Femur (tissue), 1 donor: Measurements from ENCODE around the gene CMYA5.
A peak's percentile ranks its signal among the peaks of the same experiment; 100 is the strongest.
"Not testable (repeated sequence)": the region's sequence is repeated elsewhere in the genome, so short reads cannot be mapped to it uniquely, and the experiment has no call there.

Source experiments
- DNase-seq: peaks from one replicate; pipeline ENCODE4 v3.0.0-alpha.2; 2017

CMYA5 gene

DNA sequence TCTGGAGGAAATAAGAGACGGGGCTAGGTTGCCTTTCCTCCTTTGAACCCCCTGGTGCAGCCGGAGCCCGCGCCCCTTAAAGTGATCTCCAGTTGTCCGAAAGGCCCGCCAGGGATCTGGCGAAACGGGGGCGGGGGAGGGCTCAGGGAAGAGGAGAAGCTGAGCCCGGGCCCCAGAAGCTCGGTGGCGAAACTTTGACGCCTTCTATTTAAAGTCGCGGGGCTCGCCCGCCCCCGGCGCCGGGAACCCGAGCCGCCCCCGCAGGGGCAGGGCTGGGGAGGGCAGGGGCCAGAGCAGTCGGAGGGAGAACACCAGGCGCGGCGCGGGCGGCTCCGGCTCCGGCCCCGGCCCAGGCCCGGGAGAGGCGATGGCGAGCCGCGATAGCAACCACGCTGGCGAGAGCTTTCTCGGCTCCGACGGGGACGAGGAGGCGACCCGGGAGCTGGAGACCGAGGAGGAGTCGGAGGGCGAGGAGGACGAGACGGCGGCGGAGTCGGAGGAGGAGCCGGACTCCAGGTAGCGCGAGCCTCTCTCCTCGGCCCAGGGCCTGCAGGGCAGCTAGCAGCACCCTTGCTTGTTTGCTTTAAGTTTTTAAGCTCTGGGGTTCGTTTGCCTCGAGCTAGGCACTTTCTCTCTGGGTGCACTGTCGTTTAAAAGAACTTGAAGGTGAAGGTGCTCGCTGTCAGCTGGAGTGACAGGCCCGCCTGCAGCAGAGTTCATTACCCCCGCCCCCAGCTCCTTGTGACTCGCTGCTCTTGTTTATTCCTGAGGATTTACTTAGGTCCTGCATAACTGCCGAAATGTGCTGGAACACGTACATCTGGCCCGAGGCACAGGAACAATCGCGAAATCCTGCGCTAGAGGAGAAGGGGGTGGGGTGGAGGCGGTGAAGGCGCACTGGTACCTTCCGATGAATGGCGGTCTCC is at the start of gene CMYA5:
TSS of gene CMYA5 (plus strand) at position 296 of the 926 bp plus-strand sequence. CDS start at position 368, 72 bp downstream.
- DNase-seq, result peak; percentile 68

DNA sequence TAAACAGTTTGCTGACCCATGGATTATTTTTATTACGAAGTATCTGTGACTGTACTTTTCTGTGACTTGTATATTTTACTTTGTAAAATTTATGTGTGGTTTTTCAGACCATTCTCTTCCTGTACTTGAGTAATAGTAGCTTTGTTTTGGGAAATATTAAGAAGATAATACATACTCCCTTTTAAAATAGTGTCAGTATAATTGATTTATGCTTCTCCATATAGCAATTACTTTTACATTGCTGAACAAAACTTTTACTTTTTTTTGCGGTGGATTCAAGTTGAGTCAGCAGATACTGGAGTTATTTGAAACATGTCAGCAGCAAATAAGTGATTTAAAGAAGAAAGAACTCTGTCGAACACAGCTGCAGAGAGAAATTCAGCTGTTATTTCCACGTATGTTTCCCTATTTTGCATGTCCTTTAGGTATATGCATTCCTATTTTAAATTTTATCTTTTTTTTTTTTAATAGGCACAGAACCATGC is 49.0 kb upstream of the CMYA5 start:
- DNase-seq, result no peak

DNA sequence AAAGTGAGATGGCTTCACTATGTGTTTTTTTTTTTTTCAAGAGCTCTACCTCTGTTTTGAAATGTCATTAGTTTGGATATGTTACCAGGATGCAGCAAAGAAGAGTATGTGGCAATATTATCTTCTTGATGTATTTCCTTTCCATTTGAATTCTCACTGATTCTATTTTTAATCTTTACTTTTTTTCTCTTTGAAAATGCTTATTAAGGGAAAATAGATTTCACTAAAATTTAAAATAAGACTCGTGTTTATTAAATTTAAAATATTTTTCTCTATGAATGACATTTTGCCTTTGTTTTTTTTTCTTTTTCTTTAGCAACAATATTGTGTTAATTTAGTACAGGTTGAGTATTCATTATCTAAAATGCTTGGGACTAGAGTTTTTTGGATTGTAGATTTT is 48.2 kb upstream of the CMYA5 start:
- DNase-seq, result no peak

DNA sequence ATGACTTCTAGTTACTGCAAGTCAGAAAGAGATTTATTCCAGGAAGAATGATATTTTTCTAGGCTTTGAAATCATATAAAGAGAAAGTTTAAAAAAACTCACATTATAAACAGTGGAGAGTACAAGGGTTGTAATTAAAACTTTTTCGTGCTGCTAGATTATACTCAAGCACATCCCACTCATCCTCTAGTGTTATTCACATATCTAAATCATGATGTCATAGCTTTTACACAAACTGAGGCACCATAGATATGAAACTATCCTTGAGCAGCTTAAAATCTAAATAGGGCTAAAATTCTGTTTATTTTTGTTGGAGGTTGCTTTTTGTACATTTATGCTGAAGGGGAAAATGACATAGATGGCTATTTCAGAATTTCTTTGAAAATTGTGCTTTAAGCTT is 47.4 kb upstream of the CMYA5 start:
- no peak for DNase-seq

DNA sequence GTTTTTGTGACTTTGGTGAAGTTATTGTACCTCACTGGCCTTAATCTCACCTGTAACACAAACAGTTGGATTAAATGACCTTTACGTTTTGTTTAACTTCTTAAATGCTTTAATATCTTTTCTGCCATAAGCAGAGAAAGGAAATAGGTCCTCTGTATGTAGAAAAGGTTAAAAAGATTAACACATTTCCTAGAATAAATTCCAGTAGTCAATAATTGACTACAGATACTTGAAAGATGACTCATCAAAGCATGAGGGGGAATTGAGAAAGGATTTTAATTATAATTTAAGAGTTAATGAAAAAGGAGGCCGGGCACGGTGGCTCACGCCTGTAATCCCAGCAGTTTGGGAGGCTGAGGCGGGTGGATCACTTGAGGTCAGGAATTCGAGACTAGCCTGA is 35.8 kb upstream of the CMYA5 start:
- DNase-seq, result no peak

DNA sequence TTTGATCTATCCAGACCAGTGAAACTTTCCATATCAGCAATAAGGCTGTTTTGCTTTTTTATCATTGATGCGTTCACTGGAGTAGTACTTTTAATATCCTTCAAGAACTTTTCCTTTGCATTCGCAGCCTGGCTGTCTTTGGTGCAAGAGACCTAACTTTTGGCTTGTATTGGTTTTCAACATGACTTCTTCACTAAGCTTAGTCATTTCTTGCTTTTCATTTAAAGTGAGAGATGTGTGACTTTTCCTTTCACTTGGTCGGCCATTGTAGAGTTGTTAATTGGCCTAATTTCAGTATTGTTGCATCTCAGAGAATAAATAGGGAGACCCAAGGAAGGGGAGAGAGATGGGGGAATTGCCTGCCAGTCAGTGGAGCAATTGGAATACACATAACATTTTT is 26.4 kb upstream of the CMYA5 start:
- DNase-seq, result no peak

DNA sequence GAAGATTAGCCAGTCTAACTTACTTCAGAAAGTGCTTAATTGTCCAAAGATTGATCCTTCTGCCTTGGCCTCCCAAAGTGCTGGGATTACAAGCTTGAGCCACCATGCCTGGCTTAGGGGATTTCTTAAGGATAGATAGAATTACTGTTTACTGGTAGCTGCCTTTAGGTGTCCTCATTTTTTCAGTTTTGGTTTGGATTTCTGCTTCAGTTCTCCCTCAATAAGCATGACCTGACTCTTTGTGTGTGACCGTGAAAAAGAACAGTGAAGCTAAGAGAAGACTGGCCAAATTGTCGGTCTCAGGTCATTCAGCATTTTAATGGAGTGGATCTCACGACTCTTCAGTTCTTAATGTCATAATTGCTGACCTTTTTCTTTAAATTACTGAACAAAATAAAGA is 22.9 kb upstream of the CMYA5 start:
- DNase-seq, result no peak

DNA sequence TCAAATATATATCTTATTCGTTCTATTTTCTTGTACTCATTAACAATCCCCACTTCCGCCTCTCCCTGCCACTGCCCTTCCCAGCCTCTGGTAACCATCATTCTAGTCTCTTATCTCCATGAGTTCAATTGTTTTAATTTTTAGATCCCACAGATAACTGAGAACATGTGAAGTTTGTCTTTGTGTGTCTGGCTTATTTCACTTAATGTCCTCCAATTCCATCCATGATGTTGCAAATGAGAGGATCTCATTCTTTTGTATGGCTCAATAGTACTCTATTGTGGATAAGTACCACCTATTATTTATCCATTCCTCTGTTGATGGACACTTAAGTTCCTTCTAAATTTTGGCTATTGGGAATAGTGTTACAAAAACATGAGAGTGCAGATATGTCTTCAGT is 17.2 kb upstream of the CMYA5 start:
- no peak for DNase-seq

DNA sequence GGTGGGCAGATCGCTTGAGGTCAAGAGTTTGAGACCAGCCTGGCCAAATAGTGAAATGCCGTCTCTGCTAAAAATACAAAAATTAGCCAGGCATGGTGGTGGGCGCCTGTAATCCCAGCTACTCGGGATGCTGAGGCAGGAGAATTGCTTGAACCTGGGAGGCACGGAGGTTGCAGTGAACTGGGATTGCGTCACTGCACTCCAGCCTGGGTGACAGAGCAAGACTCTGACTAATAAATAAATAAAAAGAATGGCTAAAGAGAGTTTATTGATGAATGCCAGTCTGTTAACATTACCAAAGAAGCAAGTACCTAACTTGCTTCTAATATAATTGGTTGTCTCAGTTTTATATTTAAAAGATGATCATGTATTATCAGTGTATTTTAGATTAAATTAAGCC is 13.3 kb upstream of the CMYA5 start:
- DNase-seq, result not testable (repeated sequence)

DNA sequence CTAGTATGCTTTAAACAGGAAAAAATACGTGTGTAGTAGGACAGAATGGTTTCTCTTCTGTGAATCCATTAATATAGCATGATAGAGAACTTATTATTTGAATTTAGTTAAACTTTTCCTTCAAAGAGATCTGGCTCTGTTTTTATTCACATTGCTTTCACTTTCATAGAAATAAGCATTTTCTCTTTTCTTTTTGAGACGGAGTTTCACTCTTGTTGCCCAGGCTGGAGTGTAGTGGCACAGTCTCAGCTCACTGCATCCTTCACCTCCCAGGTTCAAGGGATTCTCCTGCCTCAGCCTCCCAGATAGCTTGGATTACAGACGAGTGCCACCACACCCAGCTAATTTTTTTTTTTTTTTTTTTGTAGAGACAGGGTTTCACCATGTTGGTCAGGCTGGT is 7.5 kb upstream of the CMYA5 start:
- DNase-seq, result not testable (repeated sequence)

DNA sequence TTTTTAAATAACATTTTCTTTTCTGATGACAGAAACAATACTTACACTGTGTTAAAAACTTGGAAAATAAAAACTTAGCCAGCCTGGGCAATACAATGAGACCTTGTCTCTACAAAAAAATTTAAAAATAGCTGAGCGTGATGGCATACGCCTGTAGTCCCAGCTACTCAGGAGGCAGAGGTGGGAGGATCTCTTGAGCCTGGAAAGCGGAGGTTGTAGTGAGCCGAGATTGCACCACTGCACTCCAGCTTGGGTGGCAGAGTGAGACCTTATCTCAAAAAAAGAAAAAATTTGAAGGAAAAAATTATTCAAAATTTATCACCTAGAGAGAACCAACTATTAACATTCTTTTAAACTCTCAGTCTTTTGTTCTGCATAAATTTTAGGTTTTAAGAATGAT is 4.9 kb upstream of the CMYA5 start:
- no peak for DNase-seq

DNA sequence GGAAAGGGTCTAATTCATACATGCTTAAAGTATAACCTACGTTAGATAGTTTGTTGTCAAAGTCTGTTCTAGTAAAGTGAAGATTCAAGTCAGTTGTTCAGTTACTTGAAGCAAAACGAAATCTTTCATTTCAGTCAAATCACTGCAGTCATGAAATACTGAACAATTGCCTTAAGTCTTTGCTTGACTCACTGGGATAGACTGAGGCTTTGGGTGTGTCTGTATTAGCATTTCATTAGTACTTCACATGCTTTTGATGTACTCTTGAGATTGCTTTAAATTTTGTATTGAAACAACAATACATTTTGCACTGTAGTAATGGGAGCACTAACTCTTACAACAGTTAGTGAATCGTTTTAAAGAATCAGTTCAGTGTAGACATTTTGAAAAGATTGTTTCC is 4.0 kb upstream of the CMYA5 start:
- no peak for DNase-seq

DNA sequence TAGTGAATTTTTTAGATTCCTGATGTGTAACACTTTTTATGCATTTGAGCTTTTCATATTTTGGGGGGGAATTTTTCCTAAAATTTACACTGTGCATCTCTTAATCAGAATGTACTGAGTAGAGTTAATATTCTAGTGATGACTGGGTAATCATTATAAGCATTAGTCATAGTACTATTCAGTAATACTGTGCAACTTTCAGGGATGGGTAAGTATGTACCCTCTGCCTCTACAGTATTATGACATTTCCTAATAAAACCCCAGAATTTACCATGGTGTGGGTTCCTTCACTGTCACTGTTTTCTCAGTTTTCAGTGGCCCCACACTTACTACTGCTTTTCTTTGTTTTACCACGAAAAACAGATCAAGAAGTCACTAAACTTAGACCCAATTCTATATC is 2.8 kb upstream of the CMYA5 start:
- no peak for DNase-seq

DNA sequence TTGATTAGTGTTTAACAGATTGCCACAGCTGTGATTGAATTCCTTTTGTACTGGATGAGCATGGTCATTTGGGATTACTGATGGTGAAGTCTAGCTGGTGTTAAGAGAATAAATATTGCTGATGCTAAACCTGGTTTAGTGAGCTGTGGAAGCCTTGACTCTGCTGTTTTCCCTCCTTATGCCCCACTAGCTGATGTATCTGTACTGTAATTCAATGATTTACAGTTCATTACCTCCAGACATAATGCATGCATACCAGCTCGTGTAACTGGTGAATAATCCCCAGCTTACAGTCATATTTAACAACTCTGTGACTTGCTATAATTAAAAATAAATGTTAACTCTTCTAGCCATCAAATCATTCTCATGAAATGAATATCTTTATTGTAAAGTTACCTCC is 1.7 kb upstream of the CMYA5 start:
- DNase-seq, result no peak

DNA sequence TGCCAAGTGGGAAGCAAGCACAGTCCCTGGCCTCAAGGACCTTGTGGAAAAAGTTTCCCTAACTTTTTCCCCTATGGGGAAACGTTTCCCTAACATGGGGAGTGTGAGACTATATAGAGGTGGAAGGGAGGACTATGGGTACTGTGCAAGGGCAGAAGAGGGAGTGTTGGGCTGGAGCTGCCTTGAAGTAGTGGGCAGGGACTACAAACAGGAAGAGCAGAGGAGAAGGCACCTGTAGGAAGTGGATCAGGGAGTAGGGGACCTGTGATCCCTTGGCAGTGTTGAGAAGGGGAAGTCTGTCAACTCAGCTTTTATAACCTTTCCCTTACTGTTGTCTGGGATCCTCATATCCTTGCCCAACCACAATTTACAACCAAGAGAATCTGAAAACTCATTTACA is 1.4 kb downstream of the CMYA5 start:
- DNase-seq, result no peak

DNA sequence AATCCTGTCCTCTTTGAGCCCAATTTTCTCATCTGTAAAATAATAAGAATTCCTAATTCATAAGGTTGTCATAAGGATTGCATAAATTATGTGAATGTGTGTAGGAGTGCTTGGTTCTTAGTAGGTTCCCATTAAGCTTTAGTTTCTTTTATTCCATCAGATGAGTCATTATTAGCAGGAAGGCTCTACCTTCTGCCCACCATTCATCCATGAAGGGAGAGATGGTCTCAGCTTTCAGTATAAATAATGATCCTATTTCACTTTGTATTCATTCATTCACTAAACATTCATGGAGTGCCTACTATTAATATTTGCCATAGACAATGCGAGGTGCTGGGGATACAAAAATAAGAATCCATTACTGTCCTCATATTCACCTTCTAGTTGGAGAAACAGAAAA is 3.0 kb downstream of the CMYA5 start:
- DNase-seq, result no peak

DNA sequence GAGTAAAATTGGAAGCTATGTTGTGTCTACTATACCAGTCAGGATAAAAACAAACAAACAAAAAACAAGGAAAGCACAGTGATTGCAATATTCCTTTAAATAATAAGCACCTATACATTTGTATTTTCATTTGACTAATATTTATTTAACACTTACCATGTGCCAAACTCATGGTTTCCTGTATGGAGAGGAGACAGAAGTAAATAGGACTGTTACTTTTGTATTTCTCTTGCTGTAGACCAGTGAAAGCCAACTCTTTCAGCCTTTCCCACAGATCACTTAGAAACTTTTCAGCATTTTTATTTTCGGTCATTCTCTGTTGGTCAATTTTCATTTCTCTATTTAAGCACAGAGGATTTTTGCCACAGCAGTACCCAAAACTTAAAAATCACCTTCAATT is 4.5 kb downstream of the CMYA5 start:
- DNase-seq, result no peak

DNA sequence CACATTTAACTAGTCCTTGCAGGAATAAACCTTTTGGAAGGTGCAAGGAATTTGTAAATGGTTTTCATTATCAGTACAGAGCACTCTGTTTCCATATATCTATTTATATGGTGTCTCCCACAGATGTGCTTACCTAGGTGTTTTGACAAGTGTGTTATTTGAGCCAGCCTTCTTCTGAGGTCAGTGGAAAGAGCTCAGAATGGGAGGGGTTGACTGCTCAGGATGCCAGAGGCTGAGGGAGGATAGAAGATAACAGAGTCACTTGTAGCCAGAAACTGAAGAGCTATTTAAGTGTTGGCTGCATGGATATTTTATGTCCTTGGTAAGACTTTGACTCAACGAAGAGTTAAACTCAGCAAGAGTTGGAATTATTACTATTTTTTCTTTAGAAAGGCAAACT is 5.0 kb downstream of the CMYA5 start:
- DNase-seq, result no peak

DNA sequence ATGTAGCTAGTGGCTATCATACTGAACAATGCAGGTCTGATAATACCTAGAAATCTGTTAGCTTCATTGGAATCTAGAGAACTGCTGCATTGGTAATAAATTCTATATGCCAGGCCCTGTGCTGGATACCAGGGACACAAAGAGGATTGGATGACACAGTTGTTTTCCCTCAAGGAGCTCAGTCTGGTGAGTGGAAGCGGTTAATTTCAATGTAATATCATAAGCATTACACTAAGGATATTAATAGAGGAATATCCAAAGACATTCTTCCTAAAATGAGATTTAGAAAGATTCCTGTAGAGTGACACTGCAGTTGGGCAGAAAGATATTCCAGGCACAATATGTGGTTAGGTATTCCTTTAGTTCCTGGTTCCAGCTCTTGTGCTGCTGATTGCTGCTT is 5.9 kb downstream of the CMYA5 start:
- DNase-seq, result no peak

DNA sequence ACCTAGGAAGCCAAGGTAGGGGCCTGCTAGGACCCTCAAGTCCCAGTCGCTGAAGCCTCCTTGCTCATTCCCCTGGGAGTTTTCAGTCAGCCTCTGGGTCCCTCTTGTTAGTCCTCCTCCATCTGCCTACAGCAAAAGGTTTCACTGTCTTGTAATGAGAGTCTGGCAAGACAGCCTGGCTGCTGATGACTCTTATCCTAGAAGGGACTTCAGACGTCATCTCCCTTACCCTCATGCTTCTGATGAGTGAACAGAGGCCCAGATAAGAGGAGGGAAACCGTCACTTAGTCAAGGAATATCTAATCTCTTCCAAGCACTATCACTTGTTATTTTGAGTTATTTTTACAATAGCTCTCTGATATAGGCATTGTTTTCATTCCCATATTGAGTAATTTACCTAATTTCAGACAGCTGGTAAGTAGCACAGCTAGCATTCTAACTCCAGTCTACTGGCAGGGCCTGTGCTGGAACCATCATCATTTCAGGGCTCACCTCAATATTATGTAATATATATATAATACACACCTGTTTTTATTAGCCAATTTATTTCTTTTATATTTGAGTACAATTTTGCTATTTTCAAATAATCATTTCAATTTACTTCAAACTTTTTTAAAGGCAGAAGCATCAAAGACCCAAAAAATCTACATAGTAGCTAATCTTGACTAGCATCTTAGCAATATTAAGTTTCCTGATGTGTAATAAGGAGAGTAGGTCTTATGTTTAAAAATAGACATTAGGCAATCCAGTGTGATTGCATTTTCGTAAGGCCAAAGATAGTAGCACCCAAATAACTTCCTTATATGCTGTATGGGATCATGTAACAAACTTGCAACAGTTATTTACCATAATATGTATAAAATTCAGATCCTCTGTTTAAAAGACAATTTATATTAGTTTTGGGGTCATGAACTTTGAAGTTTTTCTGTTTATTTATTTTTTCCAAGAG is 7.9 kb downstream of the CMYA5 start:
- DNase-seq, result no peak

DNA sequence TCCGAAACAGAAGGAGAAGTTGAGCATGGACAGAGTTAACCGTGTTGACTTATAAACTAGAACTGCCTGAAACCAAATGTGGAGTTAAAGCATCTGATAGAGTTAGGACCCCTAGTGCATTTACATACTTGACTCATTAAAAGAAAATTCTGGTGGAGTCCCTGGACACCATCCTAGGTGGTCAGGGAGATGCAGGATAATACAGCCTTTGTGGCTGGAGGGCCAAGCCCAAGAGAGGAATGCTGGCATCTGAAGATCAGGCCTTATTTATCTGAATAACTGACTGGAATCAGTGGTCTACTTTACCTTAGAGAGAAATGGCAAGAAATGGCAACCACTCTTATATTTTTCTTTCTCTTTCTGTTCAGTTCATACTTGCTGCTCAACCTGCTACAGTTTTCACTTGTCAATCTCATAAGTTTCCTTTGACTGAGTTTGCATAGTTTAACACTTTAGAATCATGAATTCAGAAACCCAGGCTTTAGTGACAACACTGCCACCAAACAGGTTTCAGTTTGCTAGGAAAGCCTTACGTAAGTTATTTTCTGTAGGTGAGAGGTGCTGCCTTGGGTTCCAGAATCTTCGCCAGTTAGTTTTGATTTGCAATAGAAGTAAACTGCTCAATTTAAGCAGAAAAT is 10.2 kb downstream of the CMYA5 start:
- no peak for DNase-seq

DNA sequence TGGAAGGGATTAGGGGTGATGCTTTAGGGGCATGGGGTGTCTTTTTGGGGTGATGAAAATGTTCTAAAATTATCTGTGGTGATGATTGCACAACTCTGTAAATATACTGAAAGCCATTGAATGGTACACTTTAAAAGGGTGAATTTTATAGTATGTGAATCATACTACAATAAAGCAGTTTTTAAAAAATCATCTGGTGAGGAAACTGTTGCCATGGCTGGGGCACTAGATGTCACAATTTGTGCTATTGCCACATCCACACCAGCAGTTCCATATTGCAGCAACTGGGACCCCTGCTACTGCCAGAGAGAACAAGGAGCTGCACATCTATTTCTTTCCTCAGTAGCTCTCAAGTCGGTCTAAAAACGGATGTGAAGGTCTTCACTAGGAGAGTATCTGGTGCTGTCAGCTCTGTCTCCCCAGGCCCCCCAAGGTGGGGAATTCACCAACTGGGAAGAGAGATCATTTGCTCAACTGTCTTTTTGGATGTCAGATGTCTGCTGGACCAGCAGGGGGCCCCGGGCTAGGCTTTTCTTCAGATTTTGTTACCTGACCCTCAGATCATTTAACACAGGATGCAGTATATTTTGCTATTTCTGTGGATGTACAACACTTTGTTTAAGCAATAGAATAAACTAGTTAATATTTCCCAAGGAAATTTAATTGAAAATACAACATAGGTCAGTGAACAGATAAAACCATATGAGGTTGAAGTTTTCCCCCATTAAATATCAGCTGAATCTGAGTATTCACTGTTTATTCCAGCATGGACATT is 13.2 kb downstream of the CMYA5 start:
- DNase-seq, result no peak

DNA sequence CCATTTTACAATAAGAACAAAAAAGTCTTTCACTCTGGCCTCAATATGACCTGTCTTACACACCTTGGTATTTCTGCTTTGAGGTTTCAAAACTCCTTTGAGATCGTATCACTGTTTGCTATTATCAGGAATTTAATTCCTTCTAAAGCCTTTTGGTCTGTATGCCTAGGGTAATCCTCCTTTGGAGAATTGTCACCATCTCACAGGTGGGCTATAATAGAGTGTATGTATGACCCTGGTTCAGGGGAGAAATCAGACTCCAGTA is 13.7 kb downstream of the CMYA5 start:
- no peak for DNase-seq
